Left ventricle myocardium superior (tissue), 1 donor: Measurements from ENCODE around the gene BACH2. TPM values are rescaled to one million over a fixed set of nuclear protein-coding genes. Genes with fewer than 3 reads are reported as not detected.
"Not testable (repeated sequence)": the region's sequence is repeated elsewhere in the genome, so short reads cannot be mapped to it uniquely, and the experiment has no call there.

ENCODE experiments used
- ATAC-seq: fragments of 200-7000 bp; cut with Tn5 transposase; one replicate; pipeline ENCODE4 v1.9.1; 2020; ENCODE audit warnings: mild to moderate bottlenecking, moderate library complexity
- DNase-seq: peaks from one replicate; pipeline ENCODE4 v3.0.0-alpha.2; 2020
- intact Hi-C: fragments of 100-400 bp; cut with micrococcal nuclease; formaldehyde crosslinking; loops from one replicate; pipeline ENCODE4 v1.11.0; 2022
- total RNA-seq: library from RNA; stranded (reverse); fragmentation: NEBNext Ultra II Directional; extraction: Animal tissue kit (Norgen Biotek cat#: 25700); gene quantifications from one replicate; pipeline ENCODE4 v1.2.1, GENCODE V29; 2021
- donor health status: DM: no; HTN: yes; CAD: no; lungs with severe emphysema.

BACH2 gene
- total RNA-seq, 1 donor from 2014 or later = 1.5 TPM

GRCh38 chr6:90068703-90069523, 227.7 kb downstream of the BACH2 start:
- intact Hi-C loops = no loop called here
- DNase-seq (no peak), ATAC-seq (no peak)

GRCh38 chr6:90068264-90068663, 228.4 kb downstream of the BACH2 start:
- no peak for DNase-seq
- peak; percentile 53 for ATAC-seq
- intact Hi-C loops = no loop called here

- no peak for ATAC-seq
- DNase-seq = no peak
- intact Hi-C loops = no loop called here
Observed at GRCh38 chr6:90066697-90067096, 229.9 kb downstream of the BACH2 start.

- ATAC-seq = no peak
- intact Hi-C loops = no loop called here
- no peak for DNase-seq
Observed at GRCh38 chr6:90065173-90065572, 231.5 kb downstream of the BACH2 start.

- ATAC-seq (no peak), DNase-seq (no peak)
- intact Hi-C loops = no loop called here
Observed at GRCh38 chr6:90062667-90063066, 234.0 kb downstream of the BACH2 start.

GRCh38 chr6:90062051-90062450, 234.6 kb downstream of the BACH2 start:
- ATAC-seq (no peak), DNase-seq (no peak)
- intact Hi-C loops = no loop called here

- intact Hi-C loops, ATAC-seq, DNase-seq: not testable (repeated sequence)
Observed at GRCh38 chr6:90059178-90059577, 237.5 kb downstream of the BACH2 start.

GRCh38 chr6:90055924-90056323, 240.7 kb downstream of the BACH2 start:
- ATAC-seq, intact Hi-C loops, DNase-seq: not testable (repeated sequence)

- not testable (repeated sequence) for ATAC-seq
Observed at GRCh38 chr6:90054193-90054592, 242.4 kb downstream of the BACH2 start.

GRCh38 chr6:90053614-90054013, 243.0 kb downstream of the BACH2 start:
- ATAC-seq = no peak
- intact Hi-C loops = no loop called here

More at GRCh38 chr6:90054193-90054592, 242.4 kb downstream of the BACH2 start:
- DNase-seq, intact Hi-C loops: not testable (repeated sequence)

GRCh38 chr6:90049295-90049694, 247.3 kb downstream of the BACH2 start:
- intact Hi-C loops = no loop called here
- no peak for DNase-seq
- no peak for ATAC-seq

More at GRCh38 chr6:90053614-90054013, 243.0 kb downstream of the BACH2 start:
- no peak for DNase-seq

- intact Hi-C loops = no loop called here
- ATAC-seq (no peak), DNase-seq (no peak)
Observed at GRCh38 chr6:90048206-90048967, 248.3 kb downstream of the BACH2 start.

GRCh38 chr6:90045535-90045934, 251.1 kb downstream of the BACH2 start:
- DNase-seq (no peak), ATAC-seq (no peak)
- intact Hi-C loops = no loop called here

- intact Hi-C loops = no loop called here
- DNase-seq (no peak), ATAC-seq (no peak)
Observed at GRCh38 chr6:90044833-90045381, 251.7 kb downstream of the BACH2 start.

- no peak for DNase-seq
- intact Hi-C loops = no loop called here
Observed at GRCh38 chr6:90044182-90044832, 252.3 kb downstream of the BACH2 start.

GRCh38 chr6:90040931-90041330, 255.7 kb downstream of the BACH2 start:
- intact Hi-C loops = no loop called here
- no peak for ATAC-seq

More at GRCh38 chr6:90044182-90044832, 252.3 kb downstream of the BACH2 start:
- ATAC-seq = no peak

GRCh38 chr6:90039911-90040310, 256.7 kb downstream of the BACH2 start:
- intact Hi-C loops = no loop called here
- ATAC-seq (no peak), DNase-seq (no peak)

More at GRCh38 chr6:90040931-90041330, 255.7 kb downstream of the BACH2 start:
- no peak for DNase-seq

- intact Hi-C loops = no loop called here
- DNase-seq = no peak
- ATAC-seq = no peak
Observed at GRCh38 chr6:90038961-90039653, 257.5 kb downstream of the BACH2 start.

- no peak for ATAC-seq
- DNase-seq = no peak
- intact Hi-C loops = no loop called here
Observed at GRCh38 chr6:90036963-90037362, 259.7 kb downstream of the BACH2 start.
